H1 (cell line): Measurements from ENCODE around the gene CEACAM1. TPM values are rescaled to one million over a fixed set of nuclear protein-coding genes. Genes with fewer than 3 reads are reported as not detected.

Source experiments
- CTCF ChIA-PET: fragments of 300-600 bp; sonication (Branson Sonifier 250); formaldehyde crosslinking; loops from one replicate; lab custom pipeline; 2021; ENCODE audit not compliant: partially characterized antibody; lab: Charles Lee
- POLR2A ChIA-PET: fragments of 300-600 bp; sonication (Branson Sonifier 250); formaldehyde crosslinking; loops from one replicate; lab custom pipeline; 2021; ENCODE audit warnings: inconsistent platforms; ENCODE audit not compliant: partially characterized antibody; lab: Charles Lee
- DNase-seq, 2 experiments: peaks; one replicate each; pipeline versions ENCODE4 v3.0.0 to v3.0.0-alpha.2; 2010 to 2022; ENCODE audit warnings: low spot score in 2 of 2, low read depth in 1 of 2, mixed read lengths in 1 of 2
- FAIRE-seq: peaks from 2 replicates; lab custom pipeline; 2011; peaks lifted over from hg19 to GRCh38; lab: Jason Lieb, UNC
- H2AFZ ChIP-seq: 2 replicates; pipeline ENCODE4 v1.8.1; 2012; ENCODE audit warnings: low read length, inconsistent platforms
- H2AK5ac ChIP-seq: 2 replicates; pipeline ENCODE4 v1.6.1; 2013; ENCODE audit warnings: low read depth, low read length
- H2BK120ac ChIP-seq: replicated peaks from 2 replicates; pipeline ENCODE3; 2013; ENCODE audit warnings: low read depth, low read length, inconsistent platforms
- H2BK12ac ChIP-seq: 2 replicates; pipeline ENCODE4 v1.6.1; 2013; ENCODE audit warnings: low read depth, low read length
- H2BK15ac ChIP-seq: 2 replicates; pipeline ENCODE4 v1.6.1; 2013; ENCODE audit warnings: low read length
- H2BK20ac ChIP-seq: 2 replicates; pipeline ENCODE4 v1.6.1; 2013; ENCODE audit warnings: low read length
- H2BK5ac ChIP-seq: 2 replicates; pipeline ENCODE4 v1.6.1; 2013; ENCODE audit warnings: low read depth, low read length
- H3K14ac ChIP-seq: 2 replicates; pipeline ENCODE4 v1.6.1; 2013; ENCODE audit warnings: inconsistent platforms; ENCODE audit not compliant: insufficient read length
- H3K18ac ChIP-seq: 2 replicates; pipeline ENCODE4 v1.6.1; 2013; ENCODE audit warnings: low read length; ENCODE audit errors: extremely low read depth
- H3K23ac ChIP-seq: 2 replicates; pipeline ENCODE4 v1.6.1; 2013; ENCODE audit warnings: inconsistent platforms; ENCODE audit not compliant: insufficient read length
- H3K23me2 ChIP-seq: 2 replicates; pipeline ENCODE4 v1.6.1; 2013; ENCODE audit warnings: low read depth, low read length
- H3K27ac ChIP-seq: 2 replicates; pipeline ENCODE4 v1.6.1; 2011; ENCODE audit warnings: low read depth, low read length, inconsistent platforms
- H3K27me3 ChIP-seq, 4 experiments: replicated peaks in 1 of 4; 1 replicate in 1 of 4; 2 replicates in 3 of 4; pipeline versions ENCODE4 v1.6.1 to v1.8.1; 2011 to 2013; ENCODE audit warnings: low read length in 3 of 4, mild to moderate bottlenecking in 3 of 4, inconsistent platforms in 2 of 4, mixed read lengths in 2 of 4, moderate library complexity in 1 of 4; ENCODE audit not compliant: control insufficient read depth in 3 of 4, insufficient read depth in 3 of 4; ENCODE audit errors: extremely low read depth in 1 of 4
- H3K36me3 ChIP-seq, 4 experiments: 2 replicates each; pipeline versions ENCODE4 v1.6.1 to v1.8.1; 2011 to 2013; ENCODE audit warnings: mild to moderate bottlenecking in 4 of 4, low read length in 3 of 4, moderate library complexity in 2 of 4, control low read depth in 1 of 4, inconsistent platforms in 1 of 4; ENCODE audit not compliant: insufficient read depth in 4 of 4, control insufficient read depth in 2 of 4
- H3K4ac ChIP-seq: replicated peaks from 2 replicates; pipeline ENCODE3; 2013; ENCODE audit warnings: low read length, low read depth, mixed read lengths, inconsistent platforms; ENCODE audit not compliant: insufficient read length
- H3K4me1 ChIP-seq, 4 experiments: replicated peaks in 1 of 4; 1 replicate in 1 of 4; 2 replicates in 3 of 4; pipeline versions ENCODE4 v1.6.1 to v1.8.1; 2011 to 2013; ENCODE audit warnings: low read length in 3 of 4, inconsistent platforms in 2 of 4, mixed read lengths in 1 of 4; ENCODE audit not compliant: insufficient read depth in 4 of 4, control insufficient read depth in 3 of 4
- H3K4me2 ChIP-seq, 2 experiments: 2 replicates each; pipeline versions ENCODE4 v1.6.1 to v1.8.1; 2011 to 2013; ENCODE audit warnings: low read depth in 2 of 2, low read length in 2 of 2, control low read depth in 1 of 2, inconsistent platforms in 1 of 2, mild to moderate bottlenecking in 1 of 2; ENCODE audit not compliant: insufficient read depth in 1 of 2
- H3K4me3 ChIP-seq, 4 experiments: fragments of 200-600, 300-600 bp in 1 of 4; sonication (generic), shearing (Covaris generic), sonication (Bioruptor Twin) in 1 of 4; 2 replicates each; pipeline versions ENCODE4 v1.5.1 to v1.8.1; 2011 to 2016; ENCODE audit warnings: low read length in 4 of 4, low read depth in 3 of 4, control low read depth in 2 of 4, inconsistent platforms in 2 of 4, mild to moderate bottlenecking in 2 of 4, mixed read lengths in 1 of 4, moderate library complexity in 1 of 4; ENCODE audit not compliant: insufficient read depth in 2 of 4; ENCODE audit errors: extremely low read depth in 1 of 4
- H3K56ac ChIP-seq: replicated peaks from 2 replicates; pipeline ENCODE3; 2013; ENCODE audit warnings: low read depth, mild to moderate bottlenecking, mixed read lengths, low read length, inconsistent platforms; ENCODE audit not compliant: insufficient read length
- H3K79me1 ChIP-seq: 2 replicates; pipeline ENCODE4 v1.6.1; 2013; ENCODE audit warnings: low read depth, low read length, control low read depth
- H3K79me2 ChIP-seq, 2 experiments: 2 replicates each; pipeline versions ENCODE4 v1.6.1 to v1.8.1; 2012 to 2013; ENCODE audit warnings: low read length in 2 of 2, mild to moderate bottlenecking in 2 of 2, inconsistent platforms in 1 of 2; ENCODE audit not compliant: insufficient read depth in 2 of 2, control insufficient read depth in 1 of 2
- H3K9ac ChIP-seq, 4 experiments: replicated peaks in 1 of 4; 1 replicate in 1 of 4; 2 replicates in 3 of 4; pipeline versions ENCODE4 v1.6.1 to v1.8.1; 2011 to 2013; ENCODE audit warnings: low read depth in 3 of 4, low read length in 3 of 4, control low read depth in 2 of 4, mild to moderate bottlenecking in 2 of 4, moderate library complexity in 2 of 4, inconsistent platforms in 1 of 4; ENCODE audit errors: extremely low read depth in 1 of 4
- H3K9me3 ChIP-seq, 2 experiments: 2 replicates each; pipeline versions ENCODE4 v1.6.1 to v1.8.1; 2012 to 2013; ENCODE audit warnings: mild to moderate bottlenecking in 2 of 2, moderate library complexity in 2 of 2, control low read depth in 1 of 2, inconsistent platforms in 1 of 2, low read depth in 1 of 2, low read length in 1 of 2, mixed read lengths in 1 of 2; ENCODE audit not compliant: insufficient read depth in 2 of 2
- H4K20me1 ChIP-seq, 2 experiments: replicated peaks in 1 of 2; 2 replicates each; pipeline versions ENCODE3 to v1.8.1; 2011 to 2013; ENCODE audit warnings: inconsistent platforms in 2 of 2, low read length in 2 of 2, mild to moderate bottlenecking in 1 of 2; ENCODE audit not compliant: insufficient read depth in 2 of 2, control insufficient read depth in 1 of 2
- H4K5ac ChIP-seq: 2 replicates; pipeline ENCODE4 v1.6.1; 2013; ENCODE audit warnings: low read length, low read depth, mixed read lengths, inconsistent platforms; ENCODE audit not compliant: insufficient read length
- H4K8ac ChIP-seq: 2 replicates; pipeline ENCODE4 v1.8.0; 2013; ENCODE audit warnings: mild to moderate bottlenecking, moderate library complexity, low read length, inconsistent platforms; ENCODE audit not compliant: insufficient read depth; ENCODE audit errors: extremely low read depth
- H4K91ac ChIP-seq: replicated peaks from 2 replicates; pipeline ENCODE3; 2013; ENCODE audit warnings: low read length, mixed read lengths, inconsistent platforms; ENCODE audit not compliant: insufficient read length
- GTF2F1 ChIP-seq: IDR thresholded peaks from 2 replicates; pipeline ENCODE4 v1.6.1; 2012; ENCODE audit warnings: low read depth, low read length, improper control_type of control experiment, borderline replicate concordance
- JUND ChIP-seq: IDR thresholded peaks from 2 replicates; pipeline ENCODE4 v1.6.1; 2011; ENCODE audit warnings: mild to moderate bottlenecking, improper control_type of control experiment, low read length
- MAX ChIP-seq: IDR thresholded peaks from 2 replicates; pipeline ENCODE4 v1.6.1; 2012; ENCODE audit warnings: inconsistent platforms
- NANOG ChIP-seq: IDR thresholded peaks from 2 replicates; pipeline ENCODE4 v1.6.1; 2011; ENCODE audit warnings: low read length, low read depth, mild to moderate bottlenecking, inconsistent platforms; ENCODE audit not compliant: insufficient read depth, poor library complexity, severe bottlenecking
- RFX5 ChIP-seq: IDR thresholded peaks from 2 replicates; pipeline ENCODE4 v1.6.1; 2011; ENCODE audit warnings: low read depth, low read length, improper control_type of control experiment, borderline replicate concordance
- SRF ChIP-seq: IDR thresholded peaks from 2 replicates; pipeline ENCODE4 v1.6.1; 2011; ENCODE audit warnings: mild to moderate bottlenecking, low read depth, low read length, moderate library complexity
- ZNF274 ChIP-seq: IDR thresholded peaks from 2 replicates; pipeline ENCODE4 v1.7.0; 2012; ENCODE audit warnings: low read length, borderline replicate concordance; ENCODE audit errors: extremely low read depth
- WGBS, 2 experiments: shearing (Covaris generic) in 1 of 2; methylation state at CpG; one replicate each; pipeline versions ENCODE4 v1.1.6 to v1.1.7; 2013 to 2015; ENCODE audit warnings: low lambda C conversion rate in 2 of 2, mixed read lengths in 2 of 2, inconsistent platforms in 1 of 2, low coverage in 1 of 2, missing lambda C conversion rate in 1 of 2; ENCODE audit not compliant: insufficient replicate concordance in 2 of 2, insufficient coverage in 1 of 2, insufficient read length in 1 of 2; ENCODE audit errors: extremely low coverage in 1 of 2, missing lambda C conversion rate in 1 of 2; 5-methylcytosine and 5-hydroxymethylcytosine counted together
- polyA plus RNA-seq, 7 experiments: library from polyadenylated mRNA; depleted of rRNA in 3 of 7; stranded (reverse) in 5 of 7; unstranded in 2 of 7; fragments of >200 nt in 5 of 7; fragments of 200-250 nt in 2 of 7; gene quantifications; 1 replicate in 5 of 7; 2 replicates in 1 of 7; 4 replicates in 1 of 7; pipeline versions ENCODE4 v1.2.1 to v1.2.3, GENCODE V29; 2011 to 2013; ENCODE audit warnings: missing spikeins in 2 of 7, mixed read lengths in 2 of 7
- total RNA-seq: library from RNA; stranded (reverse); fragmentation: NEBNext Ultra II Directional; extraction: Animal tissue kit (Norgen Biotek cat#: 25700); gene quantifications from 2 replicates; pipeline ENCODE4 v1.2.1, GENCODE V29; 2021
- TF ChIP-seq, protein P1 (sequence below), 3 experiments: IDR thresholded peaks; 1 replicate in 2 of 3; 2 replicates in 1 of 3; pipeline versions ENCODE4 v1.5.1 to v1.6.1; 2011; ENCODE audit warnings: low read length in 3 of 3, mild to moderate bottlenecking in 3 of 3, inconsistent platforms in 2 of 3, low read depth in 1 of 3, moderate library complexity in 1 of 3; ENCODE audit not compliant: insufficient read depth in 1 of 3; ENCODE audit errors: control extremely low read depth in 1 of 3

Gene CEACAM1
- total and polyA plus RNA-seq, 2 of the 8 experiments (the other 6 are each of a cell fraction or from before 2014, with no cell fraction given): 1.8 to 3.6 TPM

- FAIRE-seq (peak; percentile 95), DNase-seq (no peak)
- no peak overlapping the region for H2BK12ac ChIP-seq
- H2BK15ac ChIP-seq: 0 out of 2 replicates have a peak overlapping the region, but pooled peaks have one; percentile 25
- no peak overlapping the region for H3K27ac ChIP-seq
- H4K20me1 ChIP-seq: no peaks in the 10 kb centered on the region
- H3K4me3 ChIP-seq: no peak overlapping the region
- H3K4me1 ChIP-seq: peaks cover 2 to 8% (median 3%) of the 10 kb centered on the region in 4 experiments; a peak in 6 of 7 replicates
- H3K4ac ChIP-seq: no peak overlapping the region
- H2AFZ ChIP-seq: no peak overlapping the region
- no peak overlapping the region for H3K14ac ChIP-seq
- no peak overlapping the region for H4K8ac ChIP-seq
- H3K9me3 ChIP-seq: no peaks in the 10 kb centered on the region
- H2BK5ac ChIP-seq: no peak overlapping the region
- H2BK120ac ChIP-seq: no peak overlapping the region
- ChIA-PET POLR2A (no interaction called here), CTCF (interaction anchor here (0.6 to 5.2 kb wide), 24 partner anchors 9 to 620 kb away, joined by 3 to 51 read pairs (median 4); partner anchors contain the start of genes CEACAM1 and CEACAM8)
- WGBS, 2 experiments: 24% methylated on average over 7 of the region's 7 CpGs; no CpG with 5 or more reads in 1 of the 2 experiments
- no peak overlapping the region for H3K9ac ChIP-seq
- H3K36me3 ChIP-seq: no peaks in the 10 kb centered on the region
- no peak overlapping the region for H4K5ac ChIP-seq
- H4K91ac ChIP-seq: no peak overlapping the region
- H2BK20ac ChIP-seq: no peak overlapping the region
- no peak overlapping the region for H3K4me2 ChIP-seq
- no peaks in the 10 kb centered on the region for H3K23me2 ChIP-seq
- H3K27me3 ChIP-seq: no peaks in the 10 kb centered on the region
- no peak overlapping the region for H3K56ac ChIP-seq
- no peaks in the 10 kb centered on the region for H3K79me2 ChIP-seq
- H3K79me1 ChIP-seq: no peaks in the 10 kb centered on the region
- no peak overlapping the region for H3K18ac ChIP-seq
- no peak overlapping the region for H3K23ac ChIP-seq
- H2AK5ac ChIP-seq: no peak overlapping the region; the same call in 1 of the 2 replicates
- TF ChIP-seq, protein P1, sequence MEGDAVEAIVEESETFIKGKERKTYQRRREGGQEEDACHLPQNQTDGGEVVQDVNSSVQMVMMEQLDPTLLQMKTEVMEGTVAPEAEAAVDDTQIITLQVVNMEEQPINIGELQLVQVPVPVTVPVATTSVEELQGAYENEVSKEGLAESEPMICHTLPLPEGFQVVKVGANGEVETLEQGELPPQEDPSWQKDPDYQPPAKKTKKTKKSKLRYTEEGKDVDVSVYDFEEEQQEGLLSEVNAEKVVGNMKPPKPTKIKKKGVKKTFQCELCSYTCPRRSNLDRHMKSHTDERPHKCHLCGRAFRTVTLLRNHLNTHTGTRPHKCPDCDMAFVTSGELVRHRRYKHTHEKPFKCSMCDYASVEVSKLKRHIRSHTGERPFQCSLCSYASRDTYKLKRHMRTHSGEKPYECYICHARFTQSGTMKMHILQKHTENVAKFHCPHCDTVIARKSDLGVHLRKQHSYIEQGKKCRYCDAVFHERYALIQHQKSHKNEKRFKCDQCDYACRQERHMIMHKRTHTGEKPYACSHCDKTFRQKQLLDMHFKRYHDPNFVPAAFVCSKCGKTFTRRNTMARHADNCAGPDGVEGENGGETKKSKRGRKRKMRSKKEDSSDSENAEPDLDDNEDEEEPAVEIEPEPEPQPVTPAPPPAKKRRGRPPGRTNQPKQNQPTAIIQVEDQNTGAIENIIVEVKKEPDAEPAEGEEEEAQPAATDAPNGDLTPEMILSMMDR (IDR thresholded peaks at IDR 0.05; ENCODE audit: control extremely low read depth in 1 of 3, insufficient read depth in 1 of 3, low read depth in 1 of 3, low read length in 3 of 3): peak in 2 of 3 experiments; percentile 74 to 84; a peak in 3 of 4 replicates
- TF ChIP-seq RFX5 (no peak), NANOG (no peak), SRF (no peak), GTF2F1 (no peak), ZNF274 (no peak), MAX (no peak), JUND (no peak)
Measured at GRCh38 chr19:42563352-42564210, 35.3 kb upstream of the CEACAM1 start.
